Measurements from ENCODE around the gene TBX10.
"Not testable (repeated sequence)": the region's sequence is repeated elsewhere in the genome, so short reads cannot be mapped to it uniquely, and the experiment has no call there.

TBX10 gene

DNA sequence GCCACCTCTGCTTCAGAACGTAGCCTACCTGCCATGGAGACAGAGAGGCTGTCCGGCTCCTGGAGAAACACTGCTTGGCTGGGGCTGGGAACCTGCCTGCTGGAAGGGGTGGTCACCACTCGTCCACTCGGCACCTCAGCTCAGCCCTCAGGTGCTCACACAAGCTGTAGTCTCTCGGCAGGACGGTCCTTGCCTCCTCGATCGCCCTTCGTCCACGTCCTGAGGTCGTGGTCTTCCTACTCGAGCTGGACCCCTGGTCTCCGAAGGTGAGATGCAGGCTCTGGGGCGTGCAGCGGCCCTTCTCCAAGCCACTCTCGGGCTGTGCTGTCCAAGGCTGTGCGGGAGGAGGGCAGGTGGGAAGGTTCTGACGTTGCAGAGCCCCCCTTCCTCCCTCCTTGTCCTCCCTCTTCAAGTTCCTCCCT lies at the start of gene TBX10:
TBX10 (minus strand) TSS at position 326 of the 422 bp plus-strand sequence; CDS start at position 35, 291 bp downstream.
- no peak for DNase-seq

DNA sequence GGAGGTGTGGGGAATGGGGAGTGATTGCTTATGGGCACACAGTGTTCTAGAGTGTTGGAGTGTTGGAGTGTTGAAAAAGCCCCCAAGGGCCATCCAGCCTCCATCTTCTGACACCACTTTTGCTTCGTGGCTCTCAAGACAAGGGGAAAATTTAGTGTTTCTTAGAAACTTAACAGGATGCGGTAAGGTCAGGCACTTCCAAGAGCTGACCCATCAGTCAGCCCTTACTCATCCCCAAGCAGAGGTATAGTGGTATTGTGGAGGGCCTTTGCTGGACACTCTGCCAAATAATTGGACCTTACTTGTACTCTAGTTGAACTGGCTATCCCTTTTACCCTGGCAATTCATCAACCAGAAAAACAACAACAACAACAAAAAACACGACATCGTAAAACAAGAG lies 49.6 kb upstream of the TBX10 start:
- no peak for DNase-seq

DNA sequence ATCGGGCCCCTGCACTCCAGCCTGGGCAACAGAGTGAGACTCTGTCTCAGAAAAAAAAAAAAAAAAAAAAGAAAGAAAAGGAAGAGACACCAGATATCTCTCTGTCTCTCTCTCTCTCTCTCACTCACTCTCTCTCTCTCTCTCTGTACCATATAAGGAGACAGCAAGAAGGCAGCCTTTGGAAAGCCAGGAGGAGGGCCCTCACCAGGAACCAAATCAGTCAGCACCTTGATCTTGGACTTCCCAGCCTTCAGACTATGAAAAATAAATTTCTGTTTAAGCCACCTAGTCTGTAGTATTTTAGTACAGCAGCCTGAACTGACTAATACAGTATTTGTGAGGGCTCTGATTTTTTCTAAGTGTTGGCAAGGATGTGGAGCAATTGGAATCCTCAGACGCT lies 48.4 kb upstream of the TBX10 start:
- DNase-seq = no peak

DNA sequence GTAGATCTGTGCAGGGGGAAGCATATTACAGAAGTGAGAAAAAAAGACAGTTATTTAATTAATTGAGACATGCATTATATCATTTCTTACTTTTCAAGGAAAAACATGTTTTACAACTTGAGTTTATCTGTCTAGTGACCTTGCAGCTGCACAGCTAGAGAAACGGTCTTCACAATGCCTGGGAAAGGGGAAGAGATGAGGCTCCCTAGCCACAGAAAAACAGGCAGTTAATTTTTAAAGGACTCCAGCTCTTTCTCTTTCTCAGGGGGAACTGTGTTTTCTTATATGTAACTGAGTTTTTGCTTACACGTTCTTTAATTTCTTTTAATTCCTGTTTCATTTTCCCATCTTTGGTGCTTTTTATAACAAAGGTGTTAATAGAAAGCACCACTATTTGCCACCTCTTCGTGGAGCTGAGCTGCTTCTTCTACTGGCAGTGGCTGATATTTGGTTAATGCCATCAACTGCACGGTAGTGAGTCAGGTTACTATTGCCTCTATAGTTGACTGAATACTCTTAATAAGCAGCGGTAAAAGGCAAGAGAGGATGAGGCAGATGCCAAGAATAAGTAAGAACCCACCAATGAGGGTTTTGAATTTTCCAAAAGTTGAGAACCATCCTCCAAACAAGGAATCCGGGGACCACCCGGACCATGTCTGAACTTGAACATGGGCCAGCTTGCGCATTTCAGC lies 46.2 kb upstream of the TBX10 start:
- not testable (repeated sequence) for DNase-seq

DNA sequence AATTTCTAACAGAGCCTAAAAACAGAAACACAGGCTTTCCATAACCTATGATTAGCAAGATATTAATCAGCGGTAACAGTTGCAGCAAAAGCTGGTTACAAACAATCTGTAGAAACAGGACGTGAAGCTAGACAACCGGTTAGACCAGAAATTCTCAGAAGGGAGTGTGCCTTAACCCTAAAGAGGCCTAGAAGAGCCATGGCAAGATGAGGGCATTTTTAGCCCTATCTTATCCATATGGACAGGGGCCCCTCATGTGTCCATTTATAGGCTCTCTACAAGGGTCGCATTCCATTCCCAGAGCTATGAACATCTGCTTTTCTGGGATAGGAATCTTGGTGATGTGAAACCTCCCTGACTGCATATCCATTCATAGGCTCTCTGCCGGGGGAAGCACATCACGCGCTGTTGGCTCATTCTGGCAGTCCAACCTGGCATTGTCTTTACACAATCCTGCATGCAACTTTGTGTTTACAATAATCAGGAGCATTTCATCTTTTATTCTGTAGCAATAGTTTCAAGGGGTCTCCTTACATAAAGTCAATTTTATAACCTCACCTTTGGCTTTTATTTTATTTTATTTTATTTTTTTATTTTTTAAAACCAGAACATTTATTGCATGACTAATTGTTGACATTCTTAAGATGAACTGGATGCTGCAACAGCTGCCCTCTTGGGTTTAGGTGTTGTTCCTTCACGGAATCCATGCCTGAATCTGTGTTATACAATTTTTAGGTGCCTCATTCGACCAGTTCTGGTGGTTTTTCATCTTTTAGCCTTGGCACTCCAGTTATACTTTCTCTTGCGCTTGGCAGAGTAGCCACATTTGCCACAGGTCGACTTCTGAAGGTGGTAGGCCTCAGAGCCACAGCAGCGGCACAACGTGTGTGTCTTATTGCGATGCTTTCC lies 42.8 kb upstream of the TBX10 start:
- DNase-seq = not testable (repeated sequence)

DNA sequence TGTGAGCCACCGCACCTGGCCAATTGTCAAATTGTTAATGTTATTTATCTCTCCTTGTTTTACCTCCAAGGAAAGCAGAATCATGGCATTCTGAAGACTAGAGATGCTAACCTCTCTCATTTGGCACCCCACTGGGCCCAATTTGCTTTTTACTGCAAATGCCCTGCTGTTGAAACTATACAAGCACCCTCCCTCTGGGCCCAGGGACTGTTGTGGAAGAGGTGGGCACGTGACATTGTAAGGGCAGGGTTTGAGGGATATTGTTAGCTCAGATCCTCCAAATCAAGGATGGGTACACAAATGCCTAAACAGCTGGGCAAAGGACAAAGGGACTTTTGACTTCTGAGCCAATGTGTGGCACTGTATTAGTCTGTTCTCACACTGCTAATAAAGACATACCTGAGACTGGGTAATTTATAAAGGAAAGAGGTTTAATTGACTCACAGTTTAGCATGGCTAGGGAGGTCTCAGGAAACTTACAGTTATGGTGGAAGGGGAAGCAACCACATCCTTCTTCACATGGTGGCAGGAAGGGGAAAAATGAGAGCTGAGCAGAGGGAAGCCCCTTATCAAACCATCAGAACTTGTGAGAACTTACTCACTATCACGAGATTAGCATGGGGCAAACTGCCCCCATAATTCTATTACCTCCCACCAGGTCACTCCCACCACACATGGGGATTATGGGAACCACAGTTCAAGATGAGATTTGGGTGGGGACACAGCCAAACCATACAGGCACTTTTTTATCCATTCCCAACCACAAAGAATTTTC lies 41.3 kb upstream of the TBX10 start:
- DNase-seq = no peak

DNA sequence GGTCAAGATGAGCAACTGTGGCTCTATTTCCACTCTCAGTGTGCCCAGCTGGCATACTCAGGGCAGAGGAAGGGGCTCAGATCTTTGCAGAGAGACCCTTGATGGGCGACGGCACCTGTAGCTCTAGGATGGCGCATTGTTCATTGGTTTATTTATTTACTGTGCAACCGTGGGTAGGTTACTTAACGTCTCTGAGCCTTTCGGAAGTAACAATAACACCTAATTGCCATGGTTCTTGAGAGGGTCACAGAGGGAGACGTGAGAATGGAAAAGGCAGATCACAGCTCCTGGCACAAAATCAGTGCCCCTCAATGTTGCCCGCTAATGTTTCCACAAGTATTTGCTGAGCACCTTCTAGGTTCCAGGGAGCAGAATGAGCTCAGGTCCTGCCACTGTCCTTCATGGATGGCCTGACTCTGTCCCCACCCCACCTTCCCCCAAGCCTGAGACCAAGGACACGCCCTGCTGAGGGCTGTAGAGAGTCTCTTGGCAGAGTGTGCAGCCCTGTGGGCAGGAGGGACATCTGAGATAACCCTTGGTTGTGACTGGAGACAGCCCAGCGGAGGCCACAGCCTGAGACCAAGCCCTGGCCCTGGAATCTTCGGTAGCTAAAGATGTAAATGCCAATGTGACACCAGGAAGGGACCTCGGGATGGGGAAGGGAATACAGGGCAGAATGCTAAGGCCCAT lies 35.6 kb upstream of the TBX10 start:
- no peak for DNase-seq

DNA sequence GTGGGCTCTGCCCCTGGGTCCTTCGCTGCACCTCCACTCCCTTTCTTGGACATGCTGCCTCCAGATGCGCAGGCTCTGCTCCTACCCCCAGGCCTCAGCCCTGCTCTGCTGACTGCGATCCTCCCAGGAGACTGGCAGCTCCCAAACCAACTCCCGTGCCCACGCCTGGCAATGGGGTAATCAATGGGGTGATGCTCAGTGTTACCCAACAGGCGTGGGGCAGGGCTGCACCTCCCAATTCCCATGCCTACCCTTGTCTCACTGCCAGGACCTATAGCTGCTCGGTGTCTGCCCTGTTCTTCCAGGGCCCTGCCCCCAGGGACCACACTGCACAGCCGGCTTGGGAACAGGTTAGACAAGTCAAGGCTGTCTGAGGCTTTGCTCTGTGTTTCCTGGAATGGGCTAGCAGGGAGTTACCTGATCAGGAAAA lies 34.9 kb upstream of the TBX10 start, which contains the start of gene ALDH3B2:
ALDH3B2 (minus strand) TSS at position 182 of the 430 bp plus-strand sequence. CDS start 7,688 bp downstream, outside the sequence.
- DNase-seq = no peak

DNA sequence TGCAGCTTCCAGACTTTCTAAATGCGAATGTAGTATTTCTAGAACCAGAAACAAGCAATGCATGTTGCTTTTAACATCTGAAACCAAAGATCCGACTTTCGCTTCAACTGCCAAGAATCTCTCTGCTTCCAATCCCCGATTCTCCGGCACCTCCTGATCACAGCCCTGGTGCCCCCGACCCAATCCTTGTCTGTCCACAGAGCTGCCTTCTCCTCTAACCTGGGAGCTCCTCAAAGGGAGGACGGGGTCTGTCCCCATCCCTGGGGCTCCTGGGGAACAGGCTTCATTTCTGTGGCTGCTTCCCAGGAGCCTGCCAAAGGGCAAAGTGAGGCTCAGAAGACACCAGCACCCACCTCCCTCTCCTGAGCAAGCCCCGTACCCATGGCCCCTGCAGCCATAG lies 34.3 kb upstream of the TBX10 start:
- no peak for DNase-seq

DNA sequence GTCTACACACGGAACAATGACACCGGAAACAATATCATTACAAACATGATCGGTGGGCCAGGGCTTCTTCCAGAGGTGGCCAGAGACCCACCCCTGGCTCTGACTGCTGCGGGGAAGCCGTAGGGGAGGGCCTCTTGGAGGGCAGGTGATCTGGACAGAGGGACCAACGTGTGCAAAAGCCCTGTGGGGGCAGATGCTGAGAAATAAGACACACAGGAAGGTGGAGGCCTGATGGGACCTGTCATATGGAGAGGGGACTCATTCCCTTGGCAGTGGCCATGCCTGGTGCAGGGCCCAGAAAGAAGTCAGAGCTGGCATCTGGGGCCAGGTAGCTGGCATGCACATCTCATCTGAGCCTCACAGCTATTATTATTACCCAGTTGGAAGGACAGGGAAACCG lies 33.8 kb upstream of the TBX10 start:
- DNase-seq = no peak

DNA sequence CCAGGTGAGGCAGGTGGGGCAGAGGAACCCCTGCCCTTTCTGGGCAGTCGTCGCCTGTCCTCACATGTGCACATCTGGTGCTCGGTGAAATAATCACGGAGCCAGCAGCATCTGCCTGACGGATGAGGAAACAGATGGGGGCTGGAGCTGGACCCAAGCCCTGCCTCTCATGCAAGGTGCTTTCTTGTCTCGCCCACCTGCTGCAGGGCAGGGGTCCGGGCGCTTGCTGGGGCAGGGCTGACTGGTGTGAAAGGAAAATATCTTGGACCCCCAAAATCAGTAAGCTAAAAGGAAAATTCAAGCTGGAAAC lies 31.6 kb upstream of the TBX10 start:
- no peak for DNase-seq

DNA sequence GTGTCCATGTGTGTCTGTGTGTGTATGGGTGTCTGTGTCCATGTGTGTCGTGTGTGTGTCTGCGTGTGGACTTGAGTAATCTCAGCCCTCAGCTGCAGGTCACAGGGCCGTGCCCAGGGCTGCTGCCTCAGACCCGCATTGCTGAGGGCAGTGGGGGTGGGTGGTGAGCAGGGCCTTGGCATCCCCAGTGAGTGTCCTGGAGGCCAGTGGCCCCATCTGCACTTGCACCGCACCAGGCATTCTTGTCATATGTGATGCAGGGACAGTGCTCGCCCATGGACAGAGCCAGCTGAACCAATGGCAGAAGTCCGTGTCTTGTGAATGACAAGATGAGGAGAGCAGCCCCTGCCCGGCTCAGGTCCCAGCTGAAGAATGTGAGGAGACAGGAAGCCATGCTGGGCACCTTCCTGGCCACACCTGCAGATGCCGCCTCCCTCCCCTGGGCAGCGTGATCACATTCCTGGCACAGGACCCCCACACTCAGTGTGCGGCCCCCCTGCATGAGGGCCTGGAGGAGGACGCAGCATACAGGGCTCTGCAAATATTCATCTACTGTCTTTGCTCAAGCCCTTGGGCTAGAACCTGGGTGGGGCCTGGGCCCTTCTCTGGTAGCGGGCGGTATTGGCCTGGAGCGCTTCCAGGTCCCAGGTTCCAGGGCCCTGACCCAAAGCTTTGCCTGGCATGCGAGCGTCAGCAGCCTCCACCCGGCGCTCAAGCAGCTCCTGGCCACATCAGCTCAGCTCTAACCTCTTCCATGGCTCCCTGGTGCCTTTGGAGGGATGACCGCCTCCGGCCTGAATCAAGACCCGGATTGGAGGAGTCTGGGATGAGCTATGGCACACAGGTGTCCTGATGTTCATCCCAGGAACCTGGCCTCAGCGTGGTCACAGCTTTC lies 31.0 kb upstream of the TBX10 start:
- no peak for DNase-seq

DNA sequence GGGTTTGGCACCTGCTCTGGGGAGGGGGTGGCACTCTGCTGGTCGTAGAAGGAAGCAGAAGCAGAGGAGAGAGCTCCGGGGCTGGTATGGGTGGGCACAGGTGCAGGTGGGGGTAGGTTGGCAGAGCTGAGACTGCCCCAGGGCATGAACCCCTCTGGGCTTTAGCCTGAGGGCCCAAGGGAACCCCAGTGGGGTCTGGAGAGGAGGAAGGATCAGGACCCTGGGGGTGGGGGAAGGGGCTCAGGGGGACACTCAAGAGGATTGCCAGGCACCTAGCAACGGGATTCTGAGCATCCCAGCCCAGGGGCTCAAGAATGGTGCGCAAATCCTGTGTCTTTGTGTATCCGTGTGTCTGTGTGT lies 28.6 kb upstream of the TBX10 start:
- DNase-seq = no peak

DNA sequence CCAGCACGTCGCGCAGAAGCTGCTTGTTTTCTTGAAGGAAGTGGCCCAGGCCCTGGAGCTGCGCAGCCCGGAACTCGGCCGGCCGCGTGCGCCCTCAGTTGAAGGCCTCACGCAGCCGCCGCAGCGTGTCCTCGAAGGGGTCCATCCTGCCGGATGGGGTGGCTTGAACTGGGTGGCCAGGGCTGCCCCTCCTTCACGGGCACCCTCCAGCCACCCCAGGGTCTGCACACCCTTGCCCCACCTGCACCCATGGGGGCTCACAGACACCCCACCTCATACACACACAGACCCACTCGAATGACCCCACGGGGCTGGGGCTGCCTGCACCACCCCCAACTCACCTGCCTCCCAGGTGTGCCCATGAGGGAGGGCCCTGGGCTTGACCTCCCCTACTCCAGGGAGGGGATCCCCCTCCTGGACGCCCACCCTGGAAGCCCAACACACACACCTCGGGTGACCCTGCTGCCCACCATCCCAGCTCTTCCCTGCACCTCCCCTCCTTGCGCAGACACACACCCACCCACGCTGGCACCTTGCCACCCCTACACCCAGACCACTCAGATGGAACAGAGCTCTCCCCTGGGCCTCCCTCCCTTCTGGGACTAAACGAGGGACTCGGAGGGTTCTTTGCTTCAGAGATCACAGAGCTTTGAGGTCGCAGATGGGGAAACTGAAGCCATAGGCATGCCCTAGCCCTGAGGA lies 28.1 kb upstream of the TBX10 start:
- no peak for DNase-seq

DNA sequence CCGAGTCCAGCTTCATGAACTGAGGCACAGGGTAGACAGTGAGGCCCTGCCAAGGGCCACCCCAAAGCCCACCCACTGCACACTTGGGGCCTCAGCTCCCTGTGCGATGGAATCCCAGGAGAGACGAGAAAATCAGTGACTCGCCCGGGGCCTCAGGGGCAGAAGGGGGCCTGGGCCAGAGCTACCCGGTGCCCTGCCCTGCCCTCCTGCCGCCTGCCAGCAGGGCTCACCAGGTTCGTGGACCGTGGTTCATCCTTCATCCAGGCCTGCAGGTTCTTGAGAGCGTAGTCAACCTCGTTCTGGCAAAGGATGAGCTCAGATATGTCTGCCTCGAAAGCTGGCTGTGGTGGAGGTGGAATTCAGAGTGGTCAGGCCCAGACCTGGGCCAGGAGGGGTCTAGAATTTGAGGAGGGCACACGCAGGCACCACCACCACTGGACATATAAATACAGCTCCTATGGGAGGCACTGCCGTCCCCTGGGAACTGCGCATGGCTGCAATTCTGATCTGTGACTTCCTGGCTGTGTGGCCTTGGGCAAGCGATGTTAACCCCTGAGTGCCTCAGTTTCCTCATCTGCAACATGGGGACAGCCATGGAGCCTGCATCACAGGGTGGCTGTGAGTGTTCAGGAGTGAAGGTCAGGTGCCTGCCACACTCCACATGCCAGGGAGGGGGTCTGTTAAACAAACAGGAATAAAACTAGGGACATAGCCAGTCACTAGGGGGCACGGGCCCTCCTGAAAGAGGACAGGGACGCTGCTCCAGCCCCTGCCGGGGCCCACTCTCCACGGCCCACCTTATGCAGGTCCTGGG lies 27.3 kb upstream of the TBX10 start:
- DNase-seq = no peak

DNA sequence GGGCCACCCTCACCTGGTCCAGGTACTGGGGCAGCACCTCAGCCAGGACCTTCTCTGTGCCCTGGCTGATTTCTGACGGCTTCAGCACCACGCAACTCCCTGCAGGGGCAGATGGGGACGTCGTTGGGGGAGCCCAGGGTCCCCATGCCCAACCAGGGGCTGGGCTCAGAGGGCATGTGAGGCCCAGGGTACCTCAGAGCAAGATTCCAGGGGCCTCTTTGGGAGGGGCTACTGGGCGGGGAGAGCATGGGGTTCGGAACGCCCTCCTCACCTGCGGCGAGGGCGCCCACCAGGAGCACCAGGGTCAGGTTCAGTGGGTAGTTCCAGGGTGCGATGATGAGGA lies 26.7 kb upstream of the TBX10 start:
- DNase-seq = no peak

DNA sequence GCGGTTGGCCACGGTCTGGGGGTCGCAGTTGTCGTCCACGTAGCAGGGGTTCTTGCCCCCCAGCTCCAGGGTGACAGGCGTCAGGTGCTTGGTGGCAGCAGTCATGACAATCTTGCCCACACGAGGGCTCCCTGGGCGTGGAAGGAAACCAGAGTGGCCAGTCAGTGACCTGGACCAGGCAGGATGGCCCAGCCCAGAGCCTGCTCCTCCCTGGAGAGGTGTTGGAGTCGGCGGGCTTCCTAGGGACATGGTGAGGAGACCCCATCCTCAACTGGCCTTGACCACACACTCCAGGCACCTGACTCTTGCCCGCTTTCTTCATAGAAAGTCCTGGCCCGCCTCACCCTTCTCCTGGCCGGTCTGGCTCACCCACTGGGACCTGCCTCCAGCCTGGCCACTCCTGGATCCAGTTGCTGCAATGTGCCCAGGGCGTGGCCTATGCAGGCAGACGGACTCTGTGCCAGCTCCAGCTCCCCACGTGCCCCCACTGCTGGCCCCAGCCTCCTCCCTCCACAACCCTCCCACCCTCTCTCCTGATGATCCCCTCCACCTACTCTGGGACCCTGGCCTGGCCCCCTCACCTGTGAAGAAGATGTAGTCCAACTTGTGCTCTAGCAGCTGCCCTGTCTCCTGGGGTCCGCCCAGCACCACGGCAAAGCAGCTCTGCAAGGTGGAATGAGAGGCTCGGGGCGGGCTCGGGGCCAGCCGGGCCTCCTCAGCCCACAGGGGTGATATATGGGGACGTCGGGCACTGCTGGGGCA lies 26.2 kb upstream of the TBX10 start:
- DNase-seq = no peak

DNA sequence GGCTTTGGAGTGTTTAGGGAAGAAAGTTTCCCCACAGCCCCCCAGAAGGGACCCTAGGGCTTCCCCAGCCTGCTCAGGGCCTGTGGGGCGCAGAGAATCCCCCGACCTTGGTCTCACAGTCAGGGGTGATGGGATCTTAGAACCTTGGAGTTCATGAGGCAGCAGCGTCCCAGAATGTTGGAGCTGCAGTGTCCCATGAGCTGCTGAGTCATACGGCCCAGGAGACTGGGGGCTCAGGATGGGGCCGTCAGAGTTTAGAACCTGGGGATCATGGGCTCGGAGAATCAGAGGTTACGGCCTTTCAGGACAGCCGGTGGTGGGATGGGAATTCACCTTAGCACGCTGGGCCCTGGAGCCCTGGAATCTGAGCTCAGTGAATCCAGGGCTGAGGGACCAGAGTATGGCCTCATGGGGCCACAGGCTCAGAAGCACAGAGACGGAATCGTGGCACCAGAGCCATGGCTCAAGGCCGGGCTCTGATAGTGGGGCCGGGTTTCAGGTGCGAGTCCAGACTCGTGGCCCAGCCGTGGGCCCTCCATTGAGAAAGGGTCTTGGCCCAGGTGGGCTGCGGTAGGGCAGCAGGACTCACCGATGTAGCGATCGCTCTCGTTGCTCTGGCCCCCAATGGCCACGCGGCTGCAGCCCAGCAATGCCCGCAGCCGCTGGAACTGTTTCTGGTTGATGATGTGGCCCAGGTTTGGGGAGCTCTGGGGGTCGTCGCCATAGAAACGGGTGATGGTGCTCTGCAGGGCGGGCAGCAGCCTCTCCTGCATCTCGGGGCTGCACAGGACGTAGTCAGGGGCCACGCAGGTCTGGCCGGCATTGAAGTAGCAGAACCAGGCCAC lies 25.4 kb upstream of the TBX10 start:
- no peak for DNase-seq

DNA sequence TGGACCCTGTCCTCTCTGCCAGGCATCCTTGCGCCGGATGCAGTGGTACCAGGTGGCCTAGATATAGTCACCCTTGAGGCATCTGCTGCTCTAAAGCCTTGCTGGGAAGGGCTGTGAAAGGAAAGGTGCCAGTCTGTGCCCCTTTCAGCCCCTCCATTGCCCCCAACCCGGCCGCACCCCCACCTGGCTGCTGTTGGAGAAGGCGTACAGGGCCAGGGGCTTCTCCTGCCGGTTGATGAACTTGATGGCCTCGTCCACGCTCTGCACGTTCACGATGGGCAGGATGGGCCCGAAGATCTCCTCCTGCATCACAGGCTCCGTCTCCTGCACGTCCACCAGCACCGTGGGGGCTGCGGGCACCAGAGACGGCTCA lies 24.6 kb upstream of the TBX10 start:
- DNase-seq = no peak

Measured in HCEC 1CT (cell line).